Measurements from ENCODE around the gene ATF6.

GRCh38 chr1:161958425-161958824 lies 192.3 kb downstream of the ATF6 start:
- no peak for TF ChIP-seq POLR2A (IDR thresholded peaks at IDR 0.05)
- no peak for TF ChIP-seq POLR2AphosphoS5 (IDR thresholded peaks at IDR 0.05)

Measured in breast epithelium (tissue), 3 donors.